H54 (cell line): ENCODE results near the gene TMEM14B.
A peak's percentile ranks its signal among the peaks of the same experiment; 100 is the strongest.
"Not testable (repeated sequence)": the region's sequence is repeated elsewhere in the genome, so short reads cannot be mapped to it uniquely, and the experiment has no call there.

ENCODE experiments used
- DNase-seq: peaks from one replicate; pipeline ENCODE4 v3.0.0; 2011; ENCODE audit warnings: low spot score, mixed read lengths; ENCODE audit not compliant: insufficient read length
- FAIRE-seq: peaks from 3 replicates; lab custom pipeline; 2011; peaks lifted over from hg19 to GRCh38; lab: Jason Lieb, UNC
- POLR2A ChIP-seq: IDR thresholded peaks from 2 replicates; pipeline ENCODE4 v1.6.1; 2011; ENCODE audit warnings: low read depth, mild to moderate bottlenecking, low read length

The TMEM14B gene

DNA sequence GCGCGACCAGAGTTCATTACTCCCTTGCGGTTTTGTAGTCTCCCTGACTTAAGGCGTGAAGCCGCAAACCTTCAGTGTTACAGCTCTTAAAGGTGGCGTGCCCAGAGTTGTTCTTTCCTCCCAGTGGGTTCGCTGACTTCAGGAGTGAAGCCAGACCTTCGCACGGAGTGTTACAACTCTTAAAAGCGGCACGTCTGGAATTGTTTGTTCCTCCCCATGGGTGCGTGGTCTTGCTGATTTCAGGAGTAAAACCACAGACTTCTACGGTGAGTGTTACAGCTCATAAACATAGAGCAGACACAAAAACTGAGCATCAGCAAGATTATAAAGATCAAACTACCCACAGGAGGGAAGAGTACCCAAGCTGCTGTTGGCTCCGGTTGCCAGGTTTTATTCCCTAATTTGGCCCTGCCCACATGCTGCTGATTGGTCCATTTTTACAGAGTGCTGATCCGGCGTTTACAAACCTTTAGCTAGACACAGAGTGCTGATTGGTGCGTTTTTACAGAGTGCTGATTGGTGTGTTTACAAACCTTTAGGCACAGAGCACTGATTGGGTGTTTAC, 14.4 kb upstream of the TMEM14B start:
- TF ChIP-seq POLR2A = no peak
- FAIRE-seq (no peak), DNase-seq (no peak)

DNA sequence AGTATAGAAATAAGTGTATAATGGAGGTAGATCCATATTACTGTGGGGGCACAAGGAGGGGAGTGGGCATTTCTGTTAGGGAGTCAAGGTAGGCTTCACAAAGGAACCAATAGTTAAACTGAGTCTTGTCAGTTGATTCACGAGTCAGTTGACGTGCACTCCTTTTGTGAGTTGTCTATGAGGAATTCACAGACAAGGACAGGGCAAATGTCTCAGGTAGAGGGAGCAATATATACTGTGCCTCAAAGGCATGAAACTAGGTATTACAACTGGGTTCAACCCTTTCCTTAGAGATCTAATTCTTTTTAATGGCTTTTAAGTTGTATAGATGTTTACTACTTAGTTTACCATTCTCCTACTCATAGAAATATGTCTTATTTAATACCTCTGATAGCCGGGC, 13.7 kb upstream of the TMEM14B start:
- FAIRE-seq (no peak), DNase-seq (no peak)
- TF ChIP-seq POLR2A = no peak

DNA sequence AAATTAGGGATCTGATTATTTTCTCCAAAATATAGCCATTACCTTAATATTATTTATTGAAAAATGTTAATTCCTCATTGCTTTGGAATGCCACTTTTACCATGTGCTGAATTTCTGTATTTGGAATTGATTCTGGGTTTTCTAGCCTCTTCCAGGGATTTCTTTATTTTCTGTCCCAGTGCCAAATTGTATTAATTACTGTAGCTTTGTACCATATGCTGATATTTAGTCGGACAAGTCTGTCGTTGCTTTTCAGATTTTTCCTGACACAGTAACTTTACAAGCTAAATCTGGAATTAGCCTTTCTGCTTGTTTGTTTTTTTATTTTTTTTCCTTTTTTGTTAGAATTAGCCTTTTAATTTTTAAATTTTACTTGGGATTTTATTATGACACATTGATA, 10.9 kb upstream of the TMEM14B start:
- no peak for DNase-seq
- FAIRE-seq = no peak
- TF ChIP-seq POLR2A = no peak

DNA sequence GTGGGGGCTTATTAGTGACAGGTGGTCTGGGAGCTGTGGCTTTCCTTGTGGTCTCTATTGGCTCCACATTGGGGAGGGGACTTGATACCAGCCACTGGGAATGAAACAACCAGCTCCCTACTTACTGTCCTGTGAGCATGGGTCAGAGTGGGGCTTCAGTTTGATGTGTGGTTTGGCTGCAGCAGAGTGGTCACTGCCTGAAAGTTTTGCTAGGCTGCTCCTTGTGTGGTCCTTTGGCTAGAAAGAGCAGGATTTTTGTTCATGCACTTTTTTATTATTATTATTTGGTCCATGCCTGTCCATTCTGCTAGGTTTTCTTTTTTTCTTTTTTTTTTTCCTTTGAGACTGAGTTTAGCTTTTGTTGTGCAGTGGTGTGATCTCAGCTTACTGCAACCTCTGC, 7.5 kb upstream of the TMEM14B start:
- FAIRE-seq = no peak

DNA sequence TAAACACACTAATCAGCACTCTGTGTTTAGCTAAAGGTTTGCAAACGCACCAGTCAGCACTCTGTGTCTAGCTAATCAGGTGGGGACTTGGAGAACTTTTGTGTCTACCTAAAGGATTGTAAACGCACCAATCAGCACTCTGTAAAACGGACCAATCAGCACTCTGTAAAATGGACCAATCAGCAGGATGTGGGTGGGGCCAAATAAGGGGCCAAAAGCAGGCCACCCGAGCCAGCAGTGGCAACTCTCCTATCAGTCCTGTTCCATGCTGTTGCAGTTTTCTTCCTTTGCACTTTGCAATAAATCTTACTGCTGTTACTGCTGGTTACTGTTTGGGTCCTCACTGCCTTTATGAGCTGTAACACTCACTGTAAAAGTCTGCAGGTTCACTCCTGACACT, 6.0 kb upstream of the TMEM14B start:
- not testable (repeated sequence) for DNase-seq, FAIRE-seq

More for the DNA sequence above, 7.5 kb upstream of the TMEM14B start:
- DNase-seq = no peak
- TF ChIP-seq POLR2A = no peak

DNA sequence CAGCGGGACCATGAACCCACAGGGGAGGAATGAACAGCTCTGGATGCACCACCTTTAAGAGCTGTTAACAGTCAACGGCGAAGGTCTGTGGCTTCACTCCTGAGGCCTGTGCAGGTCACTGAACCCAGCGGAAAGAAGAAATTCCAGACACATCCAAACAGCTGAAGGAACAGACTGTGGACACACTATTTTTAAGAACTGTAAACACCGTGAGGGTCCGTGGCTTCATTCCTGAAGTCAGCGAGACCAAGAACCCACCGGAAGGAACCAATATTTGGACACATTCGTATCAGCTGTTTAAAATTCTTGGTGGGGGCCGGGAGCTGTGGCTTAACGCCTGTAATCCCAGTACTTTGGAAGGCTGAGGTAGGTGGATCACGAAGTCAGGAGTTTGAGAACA, 5.4 kb upstream of the TMEM14B start:
- no peak for FAIRE-seq

DNA sequence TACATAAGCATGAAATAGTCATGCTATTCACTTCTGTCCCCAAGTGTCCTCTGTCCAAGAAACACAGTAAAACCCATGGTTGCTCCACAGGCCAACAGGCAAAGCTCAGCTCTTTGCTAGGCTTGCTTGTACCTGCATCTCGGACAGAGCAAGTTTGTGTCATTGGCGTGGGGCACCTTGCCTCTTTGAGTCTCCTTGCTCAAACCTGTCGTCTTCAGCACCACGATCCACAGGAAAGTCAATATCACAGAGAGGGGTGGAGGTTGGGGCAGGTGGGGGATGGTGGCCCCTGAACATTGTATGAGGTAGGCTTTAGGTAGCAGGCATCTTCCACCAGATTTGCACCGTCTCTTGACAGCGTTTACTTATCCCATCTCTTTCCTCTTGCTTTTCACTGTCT, 4.1 kb upstream of the TMEM14B start:
- DNase-seq (no peak), FAIRE-seq (no peak)
- no peak for TF ChIP-seq POLR2A

More for the DNA sequence above, 5.4 kb upstream of the TMEM14B start:
- no peak for TF ChIP-seq POLR2A
- DNase-seq = no peak

DNA sequence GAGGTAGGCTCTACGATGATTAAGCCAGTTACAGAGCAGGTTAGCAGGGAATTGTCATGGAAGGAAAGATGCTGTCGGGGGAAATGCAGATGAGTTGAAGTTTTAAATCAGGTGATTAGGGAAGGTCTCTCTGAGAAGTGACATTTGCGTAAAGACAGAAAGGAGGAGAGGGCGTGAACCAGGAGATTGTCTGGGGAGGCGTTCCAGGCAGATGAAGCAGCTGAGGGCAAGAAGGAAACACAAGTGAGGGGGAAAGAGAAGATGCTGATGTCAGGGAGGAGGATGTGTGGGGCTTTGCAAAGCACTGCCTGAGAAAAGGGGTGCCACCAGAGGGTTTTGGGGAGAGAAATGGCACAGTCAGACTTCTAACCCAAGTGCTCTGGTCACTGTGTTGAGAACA, 2.5 kb upstream of the TMEM14B start:
- DNase-seq (no peak), FAIRE-seq (no peak)
- no peak for TF ChIP-seq POLR2A

DNA sequence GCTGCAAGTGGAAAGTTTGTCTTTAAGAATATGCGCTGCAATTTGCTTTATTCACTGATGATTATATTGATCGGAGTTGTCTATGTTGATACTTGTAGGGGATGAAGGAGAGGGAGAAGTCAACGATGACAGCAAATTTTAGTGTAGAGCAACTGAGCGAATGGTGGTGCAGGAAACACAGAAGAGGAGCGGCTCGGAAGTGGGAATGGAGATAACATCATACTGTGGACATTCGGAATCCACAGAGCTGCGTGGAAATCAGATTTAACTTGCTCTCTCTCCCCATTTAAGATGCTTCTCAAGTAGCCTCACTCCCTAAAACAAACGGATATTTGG, 722 bp upstream of the TMEM14B start:
- FAIRE-seq (no peak), DNase-seq (no peak)
- TF ChIP-seq POLR2A = no peak

DNA sequence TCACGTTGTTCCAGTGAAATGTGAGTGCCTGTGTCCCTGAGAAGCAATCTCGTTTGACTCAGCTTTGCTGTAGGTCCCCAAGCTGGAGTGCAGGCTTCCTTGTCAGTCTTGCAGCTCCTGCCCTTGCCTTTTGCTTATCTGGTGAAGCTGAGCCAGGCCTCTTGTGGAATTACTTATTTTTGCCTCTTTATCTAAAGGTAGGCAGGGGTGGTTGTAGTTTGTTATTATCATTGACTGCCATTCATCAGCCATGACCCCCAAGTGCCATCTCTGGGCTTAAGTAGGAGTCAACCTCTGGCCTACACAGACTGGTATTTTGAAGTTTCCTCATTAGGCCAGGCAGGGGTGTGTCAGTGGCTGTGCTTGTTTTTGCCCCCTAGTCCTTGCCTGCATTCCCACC, 2.1 kb downstream of the TMEM14B start:
- TF ChIP-seq POLR2A = no peak
- FAIRE-seq (no peak), DNase-seq (no peak)

DNA sequence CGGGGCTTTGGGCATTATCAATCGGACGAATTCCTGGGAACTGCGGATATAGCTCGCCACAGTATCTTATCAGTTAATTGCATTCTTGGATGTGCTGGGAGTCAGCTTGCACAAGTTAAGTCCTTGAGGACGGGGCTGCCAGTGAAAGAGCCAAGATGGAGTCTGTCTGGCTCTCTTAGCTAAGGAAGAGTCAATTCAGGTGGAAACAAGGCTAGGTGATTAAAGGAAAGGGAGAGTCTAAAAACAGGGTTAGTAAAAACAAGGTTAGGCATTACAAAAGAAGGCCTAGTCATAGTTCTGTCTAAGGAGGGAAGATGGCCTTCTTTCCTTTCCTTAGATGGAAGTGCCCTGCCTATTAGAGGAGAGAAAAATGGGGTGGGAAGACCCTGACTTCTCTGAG, 3.0 kb downstream of the TMEM14B start:
- FAIRE-seq, DNase-seq: not testable (repeated sequence)

DNA sequence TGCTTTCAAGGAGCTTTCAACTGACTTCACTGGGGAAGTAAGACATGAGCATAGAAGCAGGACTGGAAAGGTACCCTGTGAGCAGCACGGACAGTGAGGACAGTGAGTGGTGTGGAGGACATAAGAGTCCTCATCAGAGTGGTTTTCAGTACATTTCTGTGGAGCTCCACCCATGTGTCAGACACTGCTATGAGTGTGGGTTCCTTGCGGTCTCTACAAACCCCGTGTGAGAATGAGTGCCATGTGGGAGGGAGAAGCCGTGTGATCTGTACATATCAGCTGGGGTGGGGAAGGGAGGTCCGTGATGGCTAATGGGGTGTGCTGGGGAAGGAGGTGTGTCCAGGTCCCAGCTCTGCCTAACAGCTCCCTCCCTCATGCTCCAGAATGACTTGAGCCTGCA, 4.2 kb downstream of the TMEM14B start:
- not testable (repeated sequence) for DNase-seq, FAIRE-seq

DNA sequence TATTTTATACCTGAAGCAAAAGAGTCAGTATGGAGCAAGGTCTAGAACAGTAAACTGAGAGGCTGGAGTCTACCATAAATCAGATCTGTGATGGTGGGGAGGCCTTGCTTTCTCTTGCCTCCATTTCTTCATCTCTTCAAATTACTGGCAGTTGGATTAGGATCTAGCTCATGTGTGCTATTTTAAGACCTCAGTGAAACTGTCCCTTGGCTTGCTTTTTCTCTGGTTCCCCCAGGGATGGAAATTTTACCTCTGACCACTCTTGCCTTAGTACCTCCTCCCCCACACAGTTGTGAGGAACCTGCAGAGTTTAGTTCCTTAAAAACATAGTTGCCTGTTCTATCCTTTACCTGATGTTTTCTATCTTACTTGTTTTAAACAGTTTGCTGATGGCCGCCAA, 8.5 kb downstream of the TMEM14B start:
- no peak for TF ChIP-seq POLR2A
- FAIRE-seq (no peak), DNase-seq (no peak)

DNA sequence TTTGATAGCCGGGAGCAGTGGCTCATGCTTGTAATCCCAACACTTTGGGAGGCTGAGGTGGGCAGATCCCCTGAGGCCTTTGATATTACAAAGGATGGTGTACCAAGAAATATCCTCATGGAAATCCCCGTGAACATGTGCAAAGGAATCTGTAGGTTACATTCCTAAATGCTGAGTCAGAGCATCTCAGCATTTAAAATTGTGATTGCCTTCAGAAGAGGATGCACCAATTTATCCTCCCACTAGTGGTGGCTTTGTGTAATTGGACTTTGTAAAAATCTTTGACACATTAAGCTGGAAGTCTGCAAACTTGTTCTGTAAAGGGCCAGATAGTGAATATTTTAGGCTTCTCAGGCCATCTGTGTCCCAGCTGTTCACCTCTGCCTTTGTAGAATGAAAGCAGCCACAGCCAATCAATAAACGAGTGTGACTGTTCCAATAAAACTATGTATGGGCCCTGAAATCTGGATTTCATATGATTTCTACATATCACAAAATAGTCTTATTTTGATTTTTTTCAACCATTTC, 11.8 kb downstream of the TMEM14B start:
- no peak for TF ChIP-seq POLR2A
- peak; percentile 29 for DNase-seq
- peak; percentile 90 for FAIRE-seq

DNA sequence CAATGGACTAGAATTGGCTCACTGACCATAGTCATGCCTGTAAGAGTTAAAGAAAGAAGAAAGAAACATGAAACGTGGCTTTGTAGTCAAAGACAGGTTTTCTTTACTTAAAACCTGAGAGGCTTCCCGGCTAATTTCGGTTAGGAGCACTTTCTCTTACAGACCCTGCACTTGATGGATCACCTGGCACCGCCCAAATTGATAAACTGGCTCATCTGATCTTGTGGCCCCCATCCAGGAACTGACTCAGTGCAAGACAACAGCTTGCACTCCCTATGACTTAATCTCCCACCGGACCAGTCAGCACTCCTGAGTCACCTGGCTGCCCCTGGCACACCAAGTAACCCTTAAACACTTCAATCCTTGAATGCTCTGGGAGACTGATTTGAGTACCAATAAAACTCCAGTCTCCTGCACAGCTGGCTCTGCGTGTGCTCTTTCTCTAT, 12.3 kb downstream of the TMEM14B start:
- TF ChIP-seq POLR2A = no peak
- FAIRE-seq (peak; percentile 98), DNase-seq (peak; percentile 61)

DNA sequence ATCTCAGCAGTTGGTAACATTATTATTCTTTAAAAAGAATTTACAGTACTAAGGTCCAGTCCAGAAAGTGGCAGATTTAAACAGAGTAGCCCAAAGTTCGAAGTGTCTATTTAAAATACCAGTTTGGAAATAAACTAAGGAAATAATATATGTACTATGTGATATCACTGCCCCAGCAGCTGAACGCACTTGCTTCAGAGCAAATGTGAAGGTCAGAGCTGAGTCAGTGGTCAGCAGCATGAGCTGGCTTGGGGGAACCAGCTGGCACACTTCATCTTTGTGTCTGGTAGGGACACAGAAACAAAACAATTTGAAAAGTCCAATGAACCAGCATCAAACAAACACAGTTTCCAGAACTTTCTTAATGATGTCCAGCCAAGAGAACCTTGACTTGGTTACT, 15.4 kb downstream of the TMEM14B start:
- DNase-seq (no peak), FAIRE-seq (peak; percentile 75)
- no peak for TF ChIP-seq POLR2A

DNA sequence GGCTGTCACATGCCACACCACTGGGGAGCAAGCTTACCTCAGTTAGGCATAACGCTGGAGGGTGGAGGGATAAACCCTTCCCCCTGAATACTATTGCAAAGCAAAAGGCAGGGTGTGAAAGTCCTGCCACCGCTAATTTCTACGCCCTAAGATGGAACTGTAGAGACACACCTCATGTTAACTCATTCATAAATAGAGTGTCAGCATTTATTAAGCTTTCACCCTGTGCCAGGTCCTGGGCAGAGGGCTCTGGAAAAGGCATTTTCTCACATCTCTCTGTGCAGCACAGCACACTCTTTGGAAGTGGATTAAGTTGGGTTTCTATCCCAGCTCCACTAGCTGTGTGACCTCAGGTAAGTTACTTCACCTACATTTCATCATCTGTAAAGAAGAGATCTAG, 21.8 kb downstream of the TMEM14B start:
- no peak for TF ChIP-seq POLR2A
- no peak for FAIRE-seq
- no peak for DNase-seq
